HEK293 (cell line): Measurements from ENCODE around the gene PRLR.
A peak's percentile ranks its signal among the peaks of the same experiment; 100 is the strongest.

Source experiments
- CTCF ChIA-PET: fragments of 350-600 bp; formaldehyde crosslinking; extraction: SDS; loops from one replicate; lab custom pipeline; 2021; ENCODE audit warnings: antibody characterized with exemption; lab: Yijun Ruan, JAX
- POLR2A ChIA-PET: fragments of 300-600 bp; formaldehyde crosslinking; extraction: SDS; loops from one replicate; lab custom pipeline; 2020; ENCODE audit warnings: antibody characterized with exemption, inconsistent platforms; lab: Yijun Ruan, JAX
- H3K27ac ChIP-seq: fragments of 200-500 bp; sonication (Bioruptor generic); 2 replicates; pipeline ENCODE4 v1.5.1; 2014; ENCODE audit warnings: low read depth, low read length, control low read depth, inconsistent platforms; ENCODE audit errors: extremely low read depth
- H3K36me3 ChIP-seq, 2 experiments: fragments of 200-500 bp in 1 of 2; sonication (Bioruptor generic) in 1 of 2; 1 replicate in 1 of 2; 2 replicates in 1 of 2; pipeline ENCODE4 v1.5.1; 2014 to 2017; ENCODE audit warnings: inconsistent platforms in 2 of 2, low read length in 2 of 2; ENCODE audit not compliant: control insufficient read depth in 2 of 2, insufficient read depth in 1 of 2
- H3K4me1 ChIP-seq: fragments of 200-500 bp; sonication (Bioruptor generic); 2 replicates; pipeline ENCODE4 v1.5.1; 2014; ENCODE audit warnings: mild to moderate bottlenecking, low read length, inconsistent platforms; ENCODE audit not compliant: control insufficient read depth, insufficient read depth
- H3K4me3 ChIP-seq: 2 replicates; pipeline ENCODE4 v1.5.1; 2011; ENCODE audit warnings: low read depth, mild to moderate bottlenecking, control low read depth, low read length, moderate library complexity
- H3K9me3 ChIP-seq: fragments of 200-500 bp; sonication (Bioruptor generic); 2 replicates; pipeline ENCODE4 v1.5.1; 2014; ENCODE audit warnings: low read depth, low read length, inconsistent platforms; ENCODE audit not compliant: control insufficient read depth, insufficient read depth
- EGR2 ChIP-seq: fragments of 450-650 bp; formaldehyde crosslinking; IDR thresholded peaks from 2 replicates; pipeline ENCODE4 v1.5.1; 2016; ENCODE audit warnings: low read depth, missing biosample characterization, missing genetic modification characterization
- KLF1 ChIP-seq: fragments of 450-650 bp; formaldehyde crosslinking; IDR thresholded peaks from 2 replicates; pipeline ENCODE4 v1.5.1; 2016; ENCODE audit warnings: missing biosample characterization, missing genetic modification characterization
- KLF8 ChIP-seq: fragments of 450-650 bp; formaldehyde crosslinking; IDR thresholded peaks from 2 replicates; pipeline ENCODE4 v1.5.1; 2016; ENCODE audit warnings: missing biosample characterization, missing genetic modification characterization
- PRDM4 ChIP-seq: fragments of 450-650 bp; formaldehyde crosslinking; IDR thresholded peaks from 2 replicates; pipeline ENCODE4 v1.5.1; 2017; ENCODE audit warnings: missing biosample characterization, missing genetic modification characterization
- RBAK ChIP-seq: fragments of 450-650 bp; formaldehyde crosslinking; IDR thresholded peaks from 2 replicates; pipeline ENCODE4 v1.5.1; 2016; ENCODE audit warnings: missing biosample characterization, missing genetic modification characterization
- REPIN1 ChIP-seq: fragments of 450-650 bp; formaldehyde crosslinking; IDR thresholded peaks from 2 replicates; pipeline ENCODE4 v1.5.1; 2017; ENCODE audit warnings: missing biosample characterization, missing genetic modification characterization, low read depth
- SALL2 ChIP-seq: fragments of 450-650 bp; formaldehyde crosslinking; IDR thresholded peaks from 2 replicates; pipeline ENCODE4 v1.5.0; 2017; ENCODE audit warnings: missing biosample characterization, mild to moderate bottlenecking, missing genetic modification characterization, borderline replicate concordance
- SCRT1 ChIP-seq: fragments of 450-650 bp; formaldehyde crosslinking; IDR thresholded peaks from 2 replicates; pipeline ENCODE4 v1.5.1; 2016; ENCODE audit warnings: missing biosample characterization, missing genetic modification characterization, borderline replicate concordance
- ZBTB10 ChIP-seq: fragments of 450-650 bp; formaldehyde crosslinking; IDR thresholded peaks from 2 replicates; pipeline ENCODE4 v1.5.1; 2016; ENCODE audit warnings: missing biosample characterization, missing genetic modification characterization
- ZNF121 ChIP-seq: fragments of 450-650 bp; formaldehyde crosslinking; IDR thresholded peaks from 2 replicates; pipeline ENCODE4 v1.5.1; 2016; ENCODE audit warnings: missing biosample characterization, missing genetic modification characterization
- ZNF155 ChIP-seq: fragments of 450-650 bp; formaldehyde crosslinking; IDR thresholded peaks from 2 replicates; pipeline ENCODE4 v1.5.1; 2016; ENCODE audit warnings: missing biosample characterization, missing genetic modification characterization
- ZNF202 ChIP-seq: fragments of 450-650 bp; formaldehyde crosslinking; IDR thresholded peaks from 2 replicates; pipeline ENCODE4 v1.5.1; 2016; ENCODE audit warnings: missing biosample characterization, missing genetic modification characterization, borderline replicate concordance
- ZNF311 ChIP-seq: fragments of 450-650 bp; formaldehyde crosslinking; IDR thresholded peaks from 2 replicates; pipeline ENCODE4 v1.5.1; 2017; ENCODE audit warnings: missing biosample characterization, missing genetic modification characterization, borderline replicate concordance
- ZNF324 ChIP-seq: fragments of 450-650 bp; formaldehyde crosslinking; IDR thresholded peaks from 2 replicates; pipeline ENCODE4 v1.5.1; 2016; ENCODE audit warnings: missing biosample characterization, missing genetic modification characterization
- ZNF335 ChIP-seq: fragments of 450-650 bp; formaldehyde crosslinking; conservative IDR thresholded peaks from 2 replicates; pipeline ENCODE4 v1.5.1; 2016; ENCODE audit warnings: missing biosample characterization, missing genetic modification characterization
- ZNF362 ChIP-seq: fragments of 450-650 bp; formaldehyde crosslinking; IDR thresholded peaks from 2 replicates; pipeline ENCODE4 v1.5.1; 2016; ENCODE audit warnings: missing biosample characterization, missing genetic modification characterization
- ZNF433 ChIP-seq: fragments of 450-650 bp; formaldehyde crosslinking; IDR thresholded peaks from 2 replicates; pipeline ENCODE4 v1.5.1; 2016; ENCODE audit warnings: missing biosample characterization, missing genetic modification characterization, low read depth
- ZNF473 ChIP-seq: fragments of 450-650 bp; formaldehyde crosslinking; IDR thresholded peaks from 2 replicates; pipeline ENCODE4 v1.5.1; 2017; ENCODE audit warnings: missing biosample characterization, missing genetic modification characterization
- ZNF514 ChIP-seq: fragments of 450-650 bp; formaldehyde crosslinking; IDR thresholded peaks from 2 replicates; pipeline ENCODE4 v1.5.1; 2016; ENCODE audit warnings: missing biosample characterization, missing genetic modification characterization
- ZNF555 ChIP-seq: fragments of 450-650 bp; formaldehyde crosslinking; conservative IDR thresholded peaks from 2 replicates; pipeline ENCODE4 v1.5.1; 2017; ENCODE audit warnings: missing biosample characterization, mild to moderate bottlenecking, missing genetic modification characterization, inconsistent platforms
- ZNF558 ChIP-seq: fragments of 450-650 bp; formaldehyde crosslinking; IDR thresholded peaks from 2 replicates; pipeline ENCODE4 v1.5.1; 2016; ENCODE audit warnings: missing biosample characterization, missing genetic modification characterization
- ZNF585B ChIP-seq: fragments of 450-650 bp; formaldehyde crosslinking; IDR thresholded peaks from 2 replicates; pipeline ENCODE4 v1.5.1; 2016; ENCODE audit warnings: missing biosample characterization, missing genetic modification characterization
- ZNF660 ChIP-seq: fragments of 450-650 bp; IDR thresholded peaks from 2 replicates; pipeline ENCODE4 v1.5.1; 2018; ENCODE audit warnings: missing biosample characterization, mild to moderate bottlenecking, missing genetic modification characterization
- ZNF747 ChIP-seq: fragments of 450-650 bp; formaldehyde crosslinking; IDR thresholded peaks from 2 replicates; pipeline ENCODE4 v1.5.1; 2016; ENCODE audit warnings: missing biosample characterization, missing genetic modification characterization
- TF ChIP-seq, protein P1 (sequence below): fragments of 450-650 bp; formaldehyde crosslinking; IDR thresholded peaks from 2 replicates; pipeline ENCODE4 v1.5.1; 2016; ENCODE audit warnings: missing biosample characterization, missing genetic modification characterization, low read depth

PRLR gene

DNA sequence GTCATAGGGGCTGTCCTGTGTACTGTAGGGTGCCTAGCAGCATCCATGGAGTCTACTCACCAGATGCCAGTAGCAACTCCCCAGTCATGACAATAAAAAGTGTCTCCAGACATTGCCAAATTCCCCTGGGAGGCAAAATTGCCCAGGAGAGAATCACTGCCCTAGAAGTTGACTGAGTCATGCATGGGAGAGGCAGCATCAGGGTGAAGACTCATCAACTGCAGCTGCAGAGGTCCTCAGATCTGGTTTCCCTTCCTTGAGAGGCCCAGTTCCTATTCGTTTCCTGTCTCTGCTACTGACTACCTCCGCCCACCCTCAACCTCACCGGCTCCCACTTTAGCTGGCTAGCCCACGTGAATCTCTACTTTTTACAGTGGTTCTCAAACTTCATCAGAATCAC is 93.9 kb downstream of the PRLR start:
- no peak for TF ChIP-seq ZNF473 (tag by site-specific recombination)
- TF ChIP-seq EGR2 (tag by site-specific recombination), result 0 out of 2 replicates have a peak, but pooled peaks have one; percentile 13
- Histone ChIP-seq H3K4me1 (no peaks in the 10 kb centered on the region), H3K9me3 (no peaks in the 10 kb centered on the region), H3K27ac (no peak overlapping the region), H3K36me3 (no peaks in the 10 kb centered on the region), H3K4me3 (no peak overlapping the region)
- ChIA-PET POLR2A (no interaction called here), CTCF (interaction anchor here (1.2 kb wide), 1 partner anchor 47 kb away, joined by 4 read pairs; no protein-coding TSS in a partner anchor)

DNA sequence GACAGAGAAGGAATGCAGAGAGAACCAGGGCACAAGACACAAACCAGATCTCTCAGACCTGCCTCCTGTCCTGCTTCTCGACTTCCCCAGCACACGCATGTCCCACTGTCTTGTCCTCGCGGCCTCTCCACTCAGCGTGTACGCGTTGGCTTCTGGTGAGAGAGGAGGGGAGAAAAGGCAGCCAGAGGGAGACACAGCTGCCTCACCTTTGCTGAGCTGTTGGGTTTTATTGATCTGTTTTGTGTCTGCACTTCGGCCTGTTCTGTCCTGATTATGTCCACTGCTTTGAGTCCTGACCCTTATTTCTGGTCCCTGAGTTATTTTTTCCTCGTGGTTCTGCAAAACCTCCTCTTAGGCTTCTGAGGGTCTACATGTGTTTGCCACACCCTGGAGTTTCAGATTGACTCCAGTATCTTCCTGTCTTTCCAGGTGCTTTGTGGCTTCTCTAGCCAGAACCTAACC is 95.0 kb downstream of the PRLR start:
- POLR2A ChIA-PET, result no interaction called here
- no peak overlapping the region for H3K27ac ChIP-seq
- H3K4me1 ChIP-seq, result no peaks in the 10 kb centered on the region
- H3K9me3 ChIP-seq, result no peaks in the 10 kb centered on the region
- TF ChIP-seq, protein P1, sequence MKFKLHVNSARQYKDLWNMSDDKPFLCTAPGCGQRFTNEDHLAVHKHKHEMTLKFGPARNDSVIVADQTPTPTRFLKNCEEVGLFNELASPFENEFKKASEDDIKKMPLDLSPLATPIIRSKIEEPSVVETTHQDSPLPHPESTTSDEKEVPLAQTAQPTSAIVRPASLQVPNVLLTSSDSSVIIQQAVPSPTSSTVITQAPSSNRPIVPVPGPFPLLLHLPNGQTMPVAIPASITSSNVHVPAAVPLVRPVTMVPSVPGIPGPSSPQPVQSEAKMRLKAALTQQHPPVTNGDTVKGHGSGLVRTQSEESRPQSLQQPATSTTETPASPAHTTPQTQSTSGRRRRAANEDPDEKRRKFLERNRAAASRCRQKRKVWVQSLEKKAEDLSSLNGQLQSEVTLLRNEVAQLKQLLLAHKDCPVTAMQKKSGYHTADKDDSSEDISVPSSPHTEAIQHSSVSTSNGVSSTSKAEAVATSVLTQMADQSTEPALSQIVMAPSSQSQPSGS (tag by site-specific recombination), result no peak
- TF ChIP-seq EGR2 (tag by site-specific recombination) (no peak), ZNF514 (no peak), ZNF747 (tag by site-specific recombination) (no peak), ZNF335 (no peak), ZNF155 (tag by site-specific recombination) (no peak), ZNF555 (no peak), ZNF558 (tag by site-specific recombination) (no peak), ZNF362 (tag by site-specific recombination) (no peak), ZNF311 (tag by site-specific recombination) (no peak), REPIN1 (no peak)
- no peak overlapping the region for H3K4me3 ChIP-seq
- CTCF ChIA-PET, result no interaction called here
- H3K36me3 ChIP-seq, result no peaks in the 10 kb centered on the region

- POLR2A ChIA-PET, result no interaction called here
- no peaks in the 10 kb centered on the region for H3K4me1 ChIP-seq
- TF ChIP-seq ZNF433 (tag by site-specific recombination) (no peak), ZNF121 (tag by site-specific recombination) (no peak), ZNF585B (tag by site-specific recombination) (no peak), ZNF202 (tag by site-specific recombination) (no peak), RBAK (tag by site-specific recombination) (no peak), KLF1 (tag by site-specific recombination) (no peak), SALL2 (no peak), ZNF324 (tag by site-specific recombination) (no peak), SCRT1 (tag by site-specific recombination) (no peak), KLF8 (no peak), ZBTB10 (tag by site-specific recombination) (no peak), ZNF335 (no peak), PRDM4 (tag by site-specific recombination) (no peak), ZNF660 (tag by site-specific recombination) (no peak)
- H3K36me3 ChIP-seq, result no peaks in the 10 kb centered on the region
- no peaks in the 10 kb centered on the region for H3K9me3 ChIP-seq
- CTCF ChIA-PET, result no interaction called here
- no peak overlapping the region for H3K27ac ChIP-seq
- H3K4me3 ChIP-seq, result no peak overlapping the region
These were observed 95.8 kb downstream of the PRLR start for GRCh38 chr5:35134278-35135030.
